ENCODE results near the gene CDK13.

The CDK13 gene

DNA sequence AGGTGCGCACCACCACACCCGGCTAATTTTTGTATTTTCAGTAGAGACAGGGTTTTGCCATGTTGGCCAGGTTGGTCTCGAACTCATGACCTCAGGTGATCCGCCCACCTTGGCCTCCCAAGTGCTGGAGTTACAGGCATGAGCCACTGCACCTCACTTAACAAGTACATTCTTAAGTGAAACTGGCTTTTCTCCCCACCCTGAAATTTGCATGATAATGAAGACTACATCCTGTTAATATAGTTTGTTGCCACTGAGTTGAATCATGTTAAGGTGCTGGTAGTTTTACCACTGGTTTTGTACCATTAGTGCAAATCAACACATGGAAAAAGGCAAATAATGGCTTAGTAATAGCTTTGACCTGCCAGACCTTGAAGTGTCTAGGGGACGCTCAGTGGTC, 122.2 kb downstream of the CDK13 start:
- Histone ChIP-seq H3K9me3 (replicated peaks; ENCODE audit: insufficient read depth, low read length) (no peaks in the 10 kb centered on the region), H3K9me2 (replicated peaks; ENCODE audit: insufficient read depth, low read length) (no peaks in the 10 kb centered on the region), H2AFZ (ENCODE audit: low read length) (no peak overlapping the region), H3K4me2 (ENCODE audit: low read depth, low read length) (no peak overlapping the region), H3K36me3 (replicated peaks; ENCODE audit: insufficient read depth, low read length) (no peaks in the 10 kb centered on the region), H3K27me3 (replicated peaks; ENCODE audit: insufficient read depth, low read length) (no peaks in the 10 kb centered on the region), H3K9ac (ENCODE audit: low read length) (no peak overlapping the region), H3K27ac (ENCODE audit: low read length) (no peak overlapping the region), H3K4me1 (ENCODE audit: low read length) (no peaks in the 10 kb centered on the region), H3F3A (ENCODE audit: insufficient read depth, low read length) (no peaks in the 10 kb centered on the region), H3K4me3 (ENCODE audit: low read length) (no peak overlapping the region), H4K20me1 (ENCODE audit: insufficient read depth, low read length) (no peaks in the 10 kb centered on the region), H3K79me2 (ENCODE audit: low read length) (no peaks in the 10 kb centered on the region)
- DNase-seq: no peak
- TF ChIP-seq EZH2 (optimal IDR thresholded peaks at IDR 0.05; ENCODE audit: low read depth, low read length) (no peak), CTCF (IDR thresholded peaks at IDR 0.05; ENCODE audit: low read length) (no peak), EZH2phosphoT487 (IDR thresholded peaks at IDR 0.05; ENCODE audit: low read length) (no peak)

DNA sequence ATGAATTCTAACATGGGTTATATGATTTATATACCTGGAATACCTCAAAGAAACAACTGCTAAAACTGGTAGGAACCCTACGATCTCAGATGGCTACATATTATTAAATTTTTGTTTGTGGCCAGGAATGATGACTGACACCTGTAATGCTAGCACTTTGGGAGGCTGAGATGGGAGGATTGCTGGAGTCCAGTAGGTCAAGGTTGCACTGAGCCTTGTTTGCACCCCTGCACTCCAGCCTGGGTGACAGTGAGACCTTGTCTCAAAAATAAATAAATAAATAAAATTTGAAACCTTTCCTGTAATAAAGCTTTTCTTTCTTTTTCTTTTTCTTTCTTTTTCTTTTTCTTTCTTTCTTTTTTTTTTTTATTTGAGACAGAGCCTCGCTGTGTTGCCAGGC, 123.2 kb downstream of the CDK13 start:
- no peak overlapping the region for H3K4me2 ChIP-seq (ENCODE audit: low read depth, low read length)
- H4K20me1 ChIP-seq (ENCODE audit: insufficient read depth, low read length): no peaks in the 10 kb centered on the region
- DNase-seq: no peak
- no peak overlapping the region for H3K4me3 ChIP-seq (ENCODE audit: low read length)
- no peaks in the 10 kb centered on the region for H3K9me2 ChIP-seq (replicated peaks; ENCODE audit: insufficient read depth, low read length)
- H2AFZ ChIP-seq (ENCODE audit: low read length): no peak overlapping the region
- no peaks in the 10 kb centered on the region for H3K9me3 ChIP-seq (replicated peaks; ENCODE audit: insufficient read depth, low read length)
- no peaks in the 10 kb centered on the region for H3F3A ChIP-seq (ENCODE audit: insufficient read depth, low read length)
- H3K79me2 ChIP-seq (ENCODE audit: low read length): no peaks in the 10 kb centered on the region
- no peaks in the 10 kb centered on the region for H3K4me1 ChIP-seq (ENCODE audit: low read length)
- TF ChIP-seq EZH2phosphoT487 (IDR thresholded peaks at IDR 0.05; ENCODE audit: low read length) (no peak), CTCF (IDR thresholded peaks at IDR 0.05; ENCODE audit: low read length) (no peak), EZH2 (optimal IDR thresholded peaks at IDR 0.05; ENCODE audit: low read depth, low read length) (no peak)
- no peaks in the 10 kb centered on the region for H3K27me3 ChIP-seq (replicated peaks; ENCODE audit: insufficient read depth, low read length)
- no peak overlapping the region for H3K9ac ChIP-seq (ENCODE audit: low read length)
- H3K36me3 ChIP-seq (replicated peaks; ENCODE audit: insufficient read depth, low read length): no peaks in the 10 kb centered on the region
- H3K27ac ChIP-seq (ENCODE audit: low read length): no peak overlapping the region

DNA sequence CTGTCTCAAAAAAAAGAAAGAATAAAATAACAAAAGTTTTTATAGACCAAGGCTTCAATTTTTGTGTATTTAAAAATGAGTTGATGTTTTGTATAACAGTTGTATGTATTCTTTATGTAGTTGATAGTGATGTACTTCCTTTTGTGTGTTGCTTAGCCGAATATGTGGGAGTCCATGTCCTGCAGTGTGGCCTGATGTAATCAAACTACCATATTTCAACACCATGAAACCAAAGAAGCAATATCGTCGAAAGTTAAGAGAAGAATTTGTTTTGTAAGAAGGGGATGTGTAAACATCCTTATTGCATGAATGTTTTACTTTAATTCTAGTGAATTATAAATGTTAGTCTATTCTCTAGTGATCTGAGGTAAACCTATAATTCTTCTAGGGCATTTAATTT, 127.8 kb downstream of the CDK13 start:
- Histone ChIP-seq H3K27ac (ENCODE audit: low read length) (no peak overlapping the region), H3F3A (ENCODE audit: insufficient read depth, low read length) (no peaks in the 10 kb centered on the region), H3K36me3 (replicated peaks; ENCODE audit: insufficient read depth, low read length) (no peaks in the 10 kb centered on the region), H3K4me2 (ENCODE audit: low read depth, low read length) (no peak overlapping the region), H3K9ac (ENCODE audit: low read length) (no peak overlapping the region), H3K4me3 (ENCODE audit: low read length) (no peak overlapping the region), H3K27me3 (replicated peaks; ENCODE audit: insufficient read depth, low read length) (no peaks in the 10 kb centered on the region), H3K79me2 (ENCODE audit: low read length) (no peaks in the 10 kb centered on the region), H4K20me1 (ENCODE audit: insufficient read depth, low read length) (no peaks in the 10 kb centered on the region), H3K9me2 (replicated peaks; ENCODE audit: insufficient read depth, low read length) (no peaks in the 10 kb centered on the region), H3K9me3 (replicated peaks; ENCODE audit: insufficient read depth, low read length) (no peaks in the 10 kb centered on the region), H3K4me1 (ENCODE audit: low read length) (no peaks in the 10 kb centered on the region), H2AFZ (ENCODE audit: low read length) (no peak overlapping the region)
- TF ChIP-seq CTCF (IDR thresholded peaks at IDR 0.05; ENCODE audit: low read length) (no peak), EZH2 (optimal IDR thresholded peaks at IDR 0.05; ENCODE audit: low read depth, low read length) (no peak), EZH2phosphoT487 (IDR thresholded peaks at IDR 0.05; ENCODE audit: low read length) (no peak)
- no peak for DNase-seq
